A549 treated with ZK216348 at 1 μM for 4 hours (cell line): ENCODE results near the gene USP12. TPM values are rescaled to one million over a fixed set of nuclear protein-coding genes. Genes with fewer than 3 reads are reported as not detected.

Experiments
- total RNA-seq: library from RNA; stranded (reverse); fragments of 200-300 nt; extraction: Qiagen RNA extraction; gene quantifications from 5 replicates; pipeline ENCODE4 v1.2.3, GENCODE V29; 2022; ENCODE audit warnings: low read depth

USP12 gene
- total RNA-seq: 14.9 to 23.8 TPM (median 19.8 TPM) in 5 replicates

GRCh38 chr13:27171244-27171826 lies at the start of gene USP12:
Gene USP12 (minus strand): TSS chr13:27171811. CDS start chr13:27171639, 172 bp downstream.

Other genes starting within 250 kb of the USP12 start
- 1,185 to 2,530 TPM (median 1,304 TPM) in 5 replicates for gene RPL21, start 79.7 kb upstream of the USP12 start, total RNA-seq
- 3.1 to 5.4 TPM (median 4.1 TPM) in 5 replicates for gene RASL11A, start 99.0 kb upstream of the USP12 start, total RNA-seq